Measurements from ENCODE around the gene INPP5A. TPM values are rescaled to one million over a fixed set of nuclear protein-coding genes. Genes with fewer than 3 reads are reported as not detected.
"Not testable (repeated sequence)": the region's sequence is repeated elsewhere in the genome, so short reads cannot be mapped to it uniquely, and the experiment has no call there.

The INPP5A gene
- total RNA-seq, 1 donor from 2014 or later, result 32.8 TPM

DNA sequence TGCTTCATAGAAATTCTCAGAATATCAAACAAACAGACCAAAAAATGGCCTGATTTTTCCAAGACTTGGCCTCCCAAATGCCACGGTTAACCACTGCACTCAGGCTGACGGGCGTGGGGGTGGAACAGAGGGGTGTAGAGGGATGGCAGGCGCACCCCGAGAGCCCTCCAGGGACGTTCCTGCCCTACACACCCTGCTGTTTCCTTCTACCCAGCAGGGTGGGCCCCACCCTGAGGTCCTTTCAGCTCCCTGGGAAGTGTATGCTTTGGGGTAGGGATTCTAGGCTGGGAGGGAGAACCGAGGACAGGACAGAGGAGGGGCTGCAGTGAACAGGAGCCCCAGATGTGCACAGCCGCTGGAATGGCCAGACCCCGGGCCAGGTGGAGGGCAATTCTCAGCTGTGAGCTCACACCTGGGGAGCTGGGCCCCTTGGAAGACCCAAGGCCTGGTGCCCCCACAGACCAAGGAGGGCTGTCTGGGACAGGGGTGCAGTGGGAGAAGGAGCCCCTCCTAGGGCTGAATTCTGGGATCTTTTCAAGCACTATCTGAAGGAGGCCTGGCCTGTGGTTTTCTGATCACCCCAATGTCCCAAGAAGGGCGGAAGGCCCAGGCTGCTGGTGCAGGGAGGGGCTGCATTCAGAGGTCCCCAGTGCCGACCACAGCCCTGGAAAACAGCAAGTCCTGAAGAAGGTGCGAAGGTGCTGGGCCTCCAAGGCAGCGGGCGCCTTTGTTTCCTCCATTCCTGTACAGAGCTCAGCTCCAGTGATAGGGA, 32.9 kb upstream of the INPP5A start:
- DNase-seq, result no peak

GRCh38 chr10:132505546-132505945, 32.0 kb upstream of the INPP5A start:
- not testable (repeated sequence) for DNase-seq

- DNase-seq, result no peak
Observed at GRCh38 chr10:132506711-132507408, 30.7 kb upstream of the INPP5A start.

GRCh38 chr10:132507409-132507955, 30.1 kb upstream of the INPP5A start:
- no peak for DNase-seq

GRCh38 chr10:132507956-132508490, 29.6 kb upstream of the INPP5A start:
- no peak for DNase-seq

GRCh38 chr10:132508581-132509443, 28.8 kb upstream of the INPP5A start:
- peak; percentile 28 for DNase-seq

DNA sequence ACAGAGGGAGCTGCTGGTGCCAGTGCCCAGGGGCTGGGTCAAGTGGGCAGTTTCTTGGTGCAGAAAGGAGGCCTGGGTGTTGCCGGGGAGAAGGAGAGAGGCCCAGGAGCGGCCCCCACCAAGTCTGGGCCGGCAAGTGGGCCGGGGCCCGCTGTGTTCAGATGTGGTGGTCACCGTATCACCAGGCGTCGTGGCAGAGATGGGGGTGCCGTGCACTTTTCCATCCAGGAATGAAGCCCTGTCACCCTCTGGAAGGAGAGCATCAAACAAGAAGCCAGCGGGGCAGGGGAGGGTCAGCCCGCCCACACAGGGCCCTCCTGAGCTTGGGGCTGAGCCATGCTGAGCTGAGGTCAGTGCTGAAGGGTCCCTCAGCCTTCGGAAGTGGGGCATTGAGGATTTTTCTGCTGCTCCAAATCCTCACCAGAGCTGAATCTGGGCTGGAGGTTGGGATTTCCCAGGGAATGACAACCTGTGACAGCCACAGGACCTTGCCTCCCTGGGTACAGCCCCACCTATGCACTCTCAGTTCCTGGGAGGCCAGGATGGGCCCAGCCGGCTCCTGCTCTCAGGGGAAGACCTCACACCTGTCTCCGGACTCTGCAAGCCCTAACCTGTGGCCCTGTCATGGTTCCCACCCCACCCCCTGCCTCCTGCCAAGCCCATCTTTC, 27.9 kb upstream of the INPP5A start:
- no peak for DNase-seq

DNA sequence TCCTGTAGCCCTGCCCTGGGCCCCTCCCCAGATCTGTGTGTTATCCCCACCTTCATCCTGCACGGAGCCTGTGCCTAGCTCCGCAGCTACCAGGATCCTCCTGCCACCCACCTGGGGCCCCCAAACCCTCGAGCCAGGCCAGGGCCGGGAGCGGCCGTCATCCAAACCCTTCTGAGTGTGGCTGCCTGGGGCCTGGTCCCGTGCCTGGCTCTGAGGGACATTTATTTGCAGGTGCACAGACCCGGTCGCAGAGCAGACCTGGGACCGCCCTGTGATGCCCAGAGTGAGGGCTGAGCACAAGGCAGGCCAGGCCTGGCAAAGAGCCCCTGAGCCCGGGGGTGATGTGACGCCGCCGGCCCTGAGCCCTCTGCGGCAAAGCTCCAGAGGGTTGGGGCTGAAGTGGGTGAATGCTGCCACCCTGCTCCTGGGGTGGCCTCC, 27.4 kb upstream of the INPP5A start:
- no peak for DNase-seq

- DNase-seq, result no peak
Observed at GRCh38 chr10:132511121-132512051, 26.2 kb upstream of the INPP5A start.

GRCh38 chr10:132512052-132512442, 25.5 kb upstream of the INPP5A start:
- no peak for DNase-seq

DNA sequence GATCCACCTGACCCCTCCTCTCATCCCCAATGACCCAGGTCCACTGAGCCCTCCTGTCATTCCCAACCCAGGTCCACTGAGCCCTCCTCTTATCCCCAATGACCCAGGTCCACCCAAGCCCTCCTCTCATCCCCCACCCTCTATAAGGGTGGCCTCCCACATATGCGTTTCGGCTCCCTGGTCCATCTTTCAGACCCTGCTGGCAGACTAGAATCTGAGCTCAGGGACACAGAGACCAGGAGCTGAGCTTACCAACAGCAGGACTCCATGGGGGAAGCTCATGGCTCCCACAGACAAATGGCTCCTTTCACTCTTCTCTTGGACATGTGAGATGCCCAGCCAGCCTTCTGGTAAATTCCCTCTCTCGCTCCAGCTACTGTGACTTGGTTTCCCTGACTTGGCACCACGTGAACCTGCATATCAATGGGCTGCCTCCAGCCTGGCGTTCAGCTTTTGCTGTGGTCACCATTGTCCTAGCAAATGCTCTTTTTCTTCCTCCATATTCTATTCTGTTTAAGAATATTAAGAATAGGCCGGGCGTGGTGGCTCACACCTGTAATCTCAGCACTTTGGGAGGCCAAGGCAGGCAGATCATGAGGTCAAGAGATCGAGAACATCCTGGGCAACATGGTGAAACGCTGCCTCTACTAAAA, 24.8 kb upstream of the INPP5A start:
- DNase-seq, result no peak

DNA sequence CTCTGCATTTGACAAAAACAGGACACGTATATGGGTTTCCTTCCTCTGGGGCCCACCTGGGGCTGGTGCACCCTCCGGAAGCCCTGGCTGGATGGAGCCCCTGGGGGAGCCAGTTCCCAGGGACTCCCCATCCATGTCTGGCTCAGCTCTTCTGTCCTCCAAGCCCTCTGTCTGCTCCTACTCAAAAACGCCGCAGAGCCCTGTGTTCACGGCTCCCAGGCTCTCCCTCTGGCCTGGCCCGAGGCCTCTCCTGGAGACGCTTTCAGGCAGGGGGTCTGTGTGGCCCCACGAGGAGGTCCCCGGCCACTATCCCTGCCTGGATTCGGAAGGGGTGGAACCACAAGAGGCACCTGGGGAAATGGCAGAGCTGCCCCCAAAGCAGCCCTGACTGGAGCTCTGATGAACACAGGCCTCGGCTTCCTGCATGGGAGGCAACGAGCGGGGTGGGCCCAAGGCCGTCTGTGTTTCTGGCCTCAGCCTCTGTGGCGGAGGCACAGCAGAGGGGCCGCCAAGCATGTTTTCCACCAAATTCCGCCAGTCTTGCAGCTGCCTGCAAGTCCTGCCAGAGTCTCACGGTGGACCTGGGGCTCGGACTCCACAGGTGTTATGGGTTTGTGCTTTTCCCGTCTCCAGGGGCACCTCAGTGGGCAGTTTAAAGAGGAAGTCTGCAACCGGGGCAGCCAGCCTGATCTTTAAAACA, 22.6 kb upstream of the INPP5A start:
- no peak for DNase-seq

DNA sequence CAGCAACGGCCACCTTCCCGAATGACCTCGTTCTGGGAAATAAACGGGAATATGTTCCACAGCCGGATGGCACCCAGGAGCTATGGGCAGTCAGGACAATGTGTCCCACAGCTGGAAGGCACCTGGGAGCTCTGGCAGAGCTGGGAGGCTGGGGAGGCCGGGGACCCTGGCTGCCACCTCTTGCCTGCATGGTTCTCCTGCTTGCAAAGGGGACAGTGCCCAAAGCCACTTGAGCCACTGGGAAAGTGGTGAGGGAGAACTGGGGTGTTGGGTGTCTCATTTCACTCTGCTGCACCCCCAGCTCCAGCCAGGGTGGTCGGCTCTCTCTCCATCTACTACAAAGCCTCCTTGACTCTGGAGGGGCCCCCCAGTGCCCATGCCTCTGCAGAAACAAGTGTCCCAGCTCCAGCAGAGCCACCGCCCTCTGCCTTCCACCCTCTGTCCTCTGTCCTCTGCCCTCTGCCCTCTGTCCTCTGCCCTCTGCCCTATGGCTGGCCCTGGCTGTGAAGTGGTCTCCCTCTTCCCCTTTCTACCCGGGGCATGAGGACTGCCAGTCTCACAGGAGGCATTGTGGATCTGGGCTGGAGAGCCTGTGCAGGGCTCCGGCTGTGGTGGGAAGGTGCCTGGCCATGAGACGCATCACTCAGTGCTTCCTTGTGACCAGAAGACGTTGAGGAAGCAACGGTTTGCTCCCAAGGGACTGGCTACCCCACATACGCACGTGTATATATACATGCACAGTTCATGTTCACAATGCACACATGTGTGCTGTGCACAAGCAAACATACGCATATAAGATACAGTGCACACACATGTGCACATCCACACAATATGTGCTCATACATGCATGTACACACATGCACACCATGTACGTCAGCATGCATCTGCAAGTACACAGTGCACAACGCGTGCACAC, 21.5 kb upstream of the INPP5A start:
- DNase-seq, result no peak

DNA sequence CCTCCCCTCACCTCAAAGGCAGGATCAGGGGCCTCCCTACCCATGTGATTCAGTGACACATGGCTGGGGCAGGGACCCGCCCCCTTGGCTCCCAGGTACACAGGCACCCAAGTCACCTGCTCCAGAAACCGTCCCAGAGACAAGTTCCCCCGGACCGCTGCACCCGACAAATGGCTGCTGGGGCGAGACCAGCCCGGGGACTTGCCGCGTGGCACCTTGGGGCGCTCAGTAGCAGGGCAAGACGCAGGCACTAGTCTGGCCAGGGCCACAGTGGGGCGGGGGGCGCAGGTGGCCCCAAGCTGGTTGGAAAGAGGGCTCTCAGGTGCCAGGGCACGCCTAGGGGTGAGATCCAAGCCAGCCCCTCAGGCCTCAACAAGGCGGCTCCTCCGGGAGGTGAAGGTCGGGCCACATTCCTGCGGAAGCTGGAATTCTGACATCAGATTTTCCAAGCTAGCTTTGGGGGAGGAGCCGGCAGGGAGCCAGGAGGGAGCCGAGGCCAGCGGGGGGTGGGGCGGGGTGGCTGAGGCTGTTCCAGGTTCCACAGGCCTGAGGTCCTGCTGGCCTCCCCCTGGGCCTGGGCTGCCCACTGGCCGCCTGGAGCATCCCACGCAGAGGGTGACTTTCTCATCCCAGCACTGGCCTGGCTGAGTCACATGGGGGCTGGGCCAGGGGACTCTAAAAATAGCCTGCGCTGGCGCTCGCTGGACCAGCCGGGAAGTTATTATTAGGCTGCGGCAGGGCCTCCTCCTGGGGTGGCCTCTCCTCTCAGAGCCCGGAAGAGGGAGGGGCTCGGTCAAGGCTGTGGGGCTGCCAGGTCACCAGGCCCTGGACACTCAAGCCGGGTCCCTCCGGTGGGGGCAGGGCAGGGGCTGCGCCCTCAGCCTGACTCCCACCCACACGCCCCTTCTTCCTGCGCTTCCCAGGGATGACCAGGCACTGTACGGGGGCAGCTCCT, 20.5 kb upstream of the INPP5A start:
- DNase-seq, result peak; percentile 76

- DNase-seq, result no peak
Observed at GRCh38 chr10:132517951-132518521, 19.6 kb upstream of the INPP5A start.

- DNase-seq, result peak; percentile 16
Observed at GRCh38 chr10:132518572-132519381, 18.8 kb upstream of the INPP5A start.
